Thoracic aorta (tissue), 2 donors: ENCODE measurements around the gene F13A1. TPM values are rescaled to one million over a fixed set of nuclear protein-coding genes. Genes with fewer than 3 reads are reported as not detected.

ENCODE experiments used
- ATAC-seq: fragments of 150-250 bp; one replicate; pipeline ENCODE4 v1.8.0; 2017; ENCODE audit warnings: low read depth; ENCODE audit not compliant: insufficient number of reproducible peaks, low FRiP score
- DNase-seq: peaks from one replicate; pipeline ENCODE4 v3.0.0-alpha.2; 2020; ENCODE audit warnings: low spot score
- H3K27ac ChIP-seq, 2 donors: fragments of 200-600 bp; sonication (generic); 1 replicate in 1 of 2; 2 replicates in 1 of 2; pipeline ENCODE4 v1.5.1; 2016; ENCODE audit warnings: mild to moderate bottlenecking in 2 of 2, moderate library complexity in 2 of 2
- H3K27me3 ChIP-seq: fragments of 200-600 bp; sonication (generic); replicated peaks from 2 replicates; pipeline ENCODE4 v1.6.0; 2016; ENCODE audit warnings: mild to moderate bottlenecking; ENCODE audit not compliant: insufficient read depth
- H3K36me3 ChIP-seq: fragments of 200-600 bp; sonication (generic); one replicate; pipeline ENCODE4 v1.5.1; 2016
- H3K4me1 ChIP-seq, 2 donors: fragments of 200-600 bp; sonication (generic); 1 replicate in 1 of 2; 2 replicates in 1 of 2; pipeline versions ENCODE4 v1.5.1 to v1.6.0; 2016; ENCODE audit warnings: low read depth in 2 of 2, mild to moderate bottlenecking in 1 of 2; ENCODE audit not compliant: control insufficient read depth in 1 of 2
- H3K4me3 ChIP-seq: fragments of 200-600 bp; sonication (generic); 2 replicates; pipeline ENCODE4 v1.5.1; 2016; ENCODE audit warnings: mild to moderate bottlenecking
- H3K9me3 ChIP-seq: fragments of 200-600 bp; sonication (generic); 2 replicates; pipeline ENCODE4 v1.5.1; 2016
- total RNA-seq, 2 donors: library from RNA; depleted of rRNA; stranded (reverse); fragments of >200 nt; gene quantifications; one replicate each; pipeline versions ENCODE4 v1.1.0 to v1.2.3, GENCODE V29; 2016
- TF ChIP-seq, protein P1 (sequence below): fragments of 200-600 bp; sonication (generic); IDR thresholded peaks from one replicate; pipeline ENCODE4 v1.5.1; 2019; ENCODE audit warnings: antibody characterized with exemption

The F13A1 gene
- total RNA-seq = 100 to 1,000 TPM; 156 to 228 TPM

DNA sequence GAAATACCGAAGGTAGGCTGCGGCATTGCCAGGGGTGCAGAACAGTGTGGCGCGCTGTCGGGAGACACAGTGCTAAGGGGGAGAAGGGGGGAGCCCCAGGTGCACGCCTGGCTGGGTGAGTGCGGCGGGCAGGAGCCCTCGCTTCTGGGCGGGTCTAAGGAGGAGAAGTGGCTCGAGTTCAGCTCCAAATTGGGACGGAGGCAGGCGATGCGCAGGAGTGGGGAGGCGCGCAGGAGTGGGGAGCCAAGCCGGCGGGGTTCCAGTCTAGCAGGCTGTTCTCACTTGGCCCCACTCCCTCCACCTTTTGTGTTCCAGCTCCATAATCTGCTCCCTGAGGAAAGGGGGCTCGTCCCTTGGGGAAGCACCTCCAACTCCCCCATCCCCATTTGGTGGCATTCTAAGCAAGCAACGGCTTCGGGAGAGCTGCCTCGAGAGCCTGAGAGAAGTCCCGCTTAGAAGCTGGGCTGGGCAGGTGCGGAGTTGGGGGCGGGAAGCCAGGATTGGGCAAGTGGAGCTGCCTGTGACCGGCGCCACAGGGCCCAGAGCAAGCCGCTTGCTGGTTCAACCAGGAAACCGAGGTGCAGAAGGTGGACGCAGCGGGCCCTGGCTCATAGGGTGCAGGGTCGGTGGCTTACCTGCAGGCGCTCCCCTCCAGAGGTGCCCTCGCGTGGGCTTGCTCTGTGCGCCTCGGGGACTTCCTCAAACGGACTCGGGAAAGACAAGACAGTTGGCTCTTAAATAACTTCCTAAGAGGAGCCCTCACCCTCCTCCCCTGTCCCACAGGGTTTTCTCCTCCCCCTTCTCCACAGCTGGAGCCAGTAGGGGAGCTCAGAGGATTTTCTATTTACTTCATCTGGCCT, at the start of gene F13A1:
Gene F13A1 (minus strand): TSS at position 711 of the 860 bp plus-strand sequence. CDS start 1,998 bp downstream, outside the sequence.
- Histone ChIP-seq H3K27ac (no peak within 1 kb of the TSS), H3K9me3 (no peaks in the 10 kb centered on the region), H3K27me3 (no peaks in the 10 kb centered on the region), H3K36me3 (no peaks in the 10 kb centered on the region), H3K4me3 (peak within 1 kb of the TSS; percentile 54), H3K4me1 (no peaks in the 10 kb centered on the region)
- ATAC-seq = no peak
- TF ChIP-seq, protein P1, sequence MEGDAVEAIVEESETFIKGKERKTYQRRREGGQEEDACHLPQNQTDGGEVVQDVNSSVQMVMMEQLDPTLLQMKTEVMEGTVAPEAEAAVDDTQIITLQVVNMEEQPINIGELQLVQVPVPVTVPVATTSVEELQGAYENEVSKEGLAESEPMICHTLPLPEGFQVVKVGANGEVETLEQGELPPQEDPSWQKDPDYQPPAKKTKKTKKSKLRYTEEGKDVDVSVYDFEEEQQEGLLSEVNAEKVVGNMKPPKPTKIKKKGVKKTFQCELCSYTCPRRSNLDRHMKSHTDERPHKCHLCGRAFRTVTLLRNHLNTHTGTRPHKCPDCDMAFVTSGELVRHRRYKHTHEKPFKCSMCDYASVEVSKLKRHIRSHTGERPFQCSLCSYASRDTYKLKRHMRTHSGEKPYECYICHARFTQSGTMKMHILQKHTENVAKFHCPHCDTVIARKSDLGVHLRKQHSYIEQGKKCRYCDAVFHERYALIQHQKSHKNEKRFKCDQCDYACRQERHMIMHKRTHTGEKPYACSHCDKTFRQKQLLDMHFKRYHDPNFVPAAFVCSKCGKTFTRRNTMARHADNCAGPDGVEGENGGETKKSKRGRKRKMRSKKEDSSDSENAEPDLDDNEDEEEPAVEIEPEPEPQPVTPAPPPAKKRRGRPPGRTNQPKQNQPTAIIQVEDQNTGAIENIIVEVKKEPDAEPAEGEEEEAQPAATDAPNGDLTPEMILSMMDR = no peak
- no peak for DNase-seq

DNA sequence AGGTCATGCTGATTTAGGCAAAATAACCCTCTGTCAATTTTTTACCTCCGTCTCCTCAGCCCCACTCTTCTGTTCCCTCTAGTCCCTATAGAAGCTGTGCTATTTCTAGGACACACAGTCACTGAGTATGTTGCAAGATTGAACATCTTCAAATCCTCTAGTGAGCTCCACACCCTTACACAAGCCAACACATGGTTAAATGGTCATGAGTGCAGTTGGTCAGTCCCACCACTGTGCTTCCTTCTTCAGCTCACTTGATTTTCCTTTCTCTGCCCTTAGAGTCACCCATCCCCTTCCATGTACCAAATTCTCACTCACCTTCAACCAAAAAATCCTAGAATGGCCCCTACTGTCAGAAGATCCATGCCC, 48.2 kb upstream of the F13A1 start:
- no peak overlapping the region for H3K4me3 ChIP-seq
- DNase-seq (no peak), ATAC-seq (no peak)
- no peaks in the 10 kb centered on the region for H3K4me1 ChIP-seq
- H3K9me3 ChIP-seq = no peaks in the 10 kb centered on the region
- no peak overlapping the region for H3K27ac ChIP-seq
- no peaks in the 10 kb centered on the region for H3K36me3 ChIP-seq
- no peaks in the 10 kb centered on the region for H3K27me3 ChIP-seq
- TF ChIP-seq, protein P1 = no peak

DNA sequence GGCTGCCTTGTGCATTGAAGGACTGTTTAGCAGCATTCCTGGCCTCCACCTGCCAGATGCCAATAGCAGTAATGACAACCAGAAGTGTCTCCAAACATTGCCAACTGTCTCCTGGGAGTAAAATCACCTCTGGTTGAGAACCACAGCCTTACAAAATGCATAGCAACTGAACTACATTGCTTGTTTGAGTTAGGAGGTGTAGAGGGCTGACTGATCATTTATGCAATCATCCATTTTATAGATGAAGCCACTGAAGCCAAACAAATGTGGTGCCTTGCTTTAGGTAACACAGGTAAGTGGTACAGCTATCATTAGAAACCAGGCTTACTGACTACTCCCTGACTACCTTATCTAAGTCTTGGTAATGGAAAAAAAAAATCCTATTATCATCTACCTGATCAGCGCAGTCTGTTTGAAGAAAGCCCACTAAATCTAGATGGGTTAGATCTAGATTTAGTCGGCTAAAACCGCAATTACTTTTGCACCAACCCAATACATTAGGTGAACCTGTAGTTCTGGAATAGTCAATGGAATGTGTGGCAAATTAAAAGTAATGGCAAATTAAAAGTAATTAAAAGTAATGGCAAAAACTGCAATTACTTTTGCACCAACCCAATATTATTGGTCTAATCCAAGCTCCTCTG, 47.7 kb upstream of the F13A1 start:
- ATAC-seq = no peak
- H3K9me3 ChIP-seq = no peaks in the 10 kb centered on the region
- no peak for DNase-seq
- no peaks in the 10 kb centered on the region for H3K36me3 ChIP-seq
- no peak overlapping the region for H3K4me3 ChIP-seq
- no peaks in the 10 kb centered on the region for H3K27me3 ChIP-seq
- H3K27ac ChIP-seq = no peak overlapping the region
- H3K4me1 ChIP-seq = no peaks in the 10 kb centered on the region
- TF ChIP-seq, protein P1 = no peak

DNA sequence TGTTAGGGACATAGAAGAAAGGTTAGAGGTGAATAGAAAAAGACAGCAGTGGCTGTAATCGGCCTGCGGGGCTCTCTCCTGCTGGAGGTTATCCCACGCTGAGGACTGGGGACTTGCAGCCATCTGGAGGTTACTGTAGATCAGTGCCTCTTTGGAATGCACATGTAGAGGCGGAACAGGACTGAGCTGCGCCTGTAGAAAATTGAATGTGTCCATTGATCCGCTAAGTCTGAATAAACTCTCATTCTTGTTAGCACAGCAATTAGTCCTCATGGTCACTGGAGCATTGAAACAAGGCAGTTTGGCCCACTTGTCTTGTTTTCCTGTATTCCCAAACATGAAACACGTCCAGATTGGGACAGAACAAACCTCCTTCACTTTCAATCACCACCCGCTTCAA, 46.3 kb upstream of the F13A1 start:
- H3K27ac ChIP-seq = no peak overlapping the region
- no peaks in the 10 kb centered on the region for H3K9me3 ChIP-seq
- no peaks in the 10 kb centered on the region for H3K27me3 ChIP-seq
- no peaks in the 10 kb centered on the region for H3K36me3 ChIP-seq
- no peak for DNase-seq
- TF ChIP-seq, protein P1 = no peak
- H3K4me1 ChIP-seq = no peaks in the 10 kb centered on the region
- no peak overlapping the region for H3K4me3 ChIP-seq
- ATAC-seq = no peak

DNA sequence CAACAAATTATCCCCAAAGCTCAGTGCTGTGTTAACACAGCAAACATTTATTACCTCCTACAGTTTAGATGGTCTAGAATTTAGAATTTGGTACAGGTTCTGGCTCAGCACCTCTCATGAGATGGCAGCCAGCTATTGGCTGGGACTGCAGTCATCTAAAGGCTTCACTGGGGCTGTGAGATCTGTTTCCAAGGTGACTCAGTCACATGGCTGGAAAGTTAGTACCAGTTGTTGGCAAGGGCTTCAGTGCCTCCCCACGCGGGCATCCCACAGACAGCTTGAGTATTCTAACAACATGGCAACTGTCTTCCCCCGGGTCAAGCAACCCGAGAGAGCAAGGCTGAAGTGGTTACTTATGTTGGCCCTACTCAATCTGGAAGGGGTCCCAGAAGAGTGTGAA, 44.8 kb upstream of the F13A1 start:
- Histone ChIP-seq H3K36me3 (no peaks in the 10 kb centered on the region), H3K27ac (no peak overlapping the region), H3K4me3 (no peak overlapping the region), H3K4me1 (no peaks in the 10 kb centered on the region), H3K9me3 (no peaks in the 10 kb centered on the region), H3K27me3 (no peaks in the 10 kb centered on the region)
- no peak for DNase-seq
- ATAC-seq = no peak
- TF ChIP-seq, protein P1 = no peak
